Stimulated activated CD8-positive, alpha-beta memory T cell treated with anti-CD3 and anti-CD28 coated beads, Interleukin-7, amount 100 ng/mL, for 4 hours (primary cell): ENCODE results near the gene SH2D4B.

Experiments
- DNase-seq, 2 donors: peaks; one replicate each; pipeline ENCODE4 v3.0.0-alpha.2; 2020; ENCODE audit warnings: low read depth in 2 of 2

The SH2D4B gene

DNA sequence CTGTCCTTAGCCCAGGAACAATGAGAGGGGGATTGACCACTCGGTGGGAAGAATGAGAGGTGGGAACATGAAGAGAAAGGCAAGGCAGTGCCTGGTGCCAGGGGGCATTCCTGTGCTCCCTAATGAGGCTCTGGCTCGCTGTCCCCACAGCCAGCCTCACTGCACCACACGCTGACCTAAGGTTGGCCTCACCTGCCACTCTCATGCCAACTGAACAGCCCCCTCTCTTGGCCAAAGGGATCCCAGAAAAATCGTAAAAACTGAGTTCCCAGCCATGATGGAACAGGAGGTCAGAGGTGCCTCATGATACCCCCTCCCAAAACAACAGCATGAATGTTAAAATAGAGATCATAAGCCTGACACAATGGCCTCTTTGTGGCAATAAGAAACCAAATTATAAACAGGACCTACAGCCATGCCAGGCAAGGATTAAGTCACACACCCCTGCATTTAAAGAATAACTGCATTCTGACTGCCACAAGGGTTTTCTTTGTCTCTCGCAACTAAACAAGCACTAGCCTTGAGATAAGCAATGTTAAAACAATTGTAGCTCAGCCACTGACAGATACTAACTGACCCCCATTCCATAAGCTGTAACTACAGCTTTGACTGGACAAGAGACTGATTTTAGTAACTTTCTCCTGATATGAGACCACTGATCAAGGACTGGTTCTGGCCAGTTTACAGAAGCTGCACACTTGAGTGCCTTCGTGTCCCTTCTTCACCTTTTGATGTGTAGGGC lies 149.2 kb downstream of the SH2D4B start:
- DNase-seq, result no peak

DNA sequence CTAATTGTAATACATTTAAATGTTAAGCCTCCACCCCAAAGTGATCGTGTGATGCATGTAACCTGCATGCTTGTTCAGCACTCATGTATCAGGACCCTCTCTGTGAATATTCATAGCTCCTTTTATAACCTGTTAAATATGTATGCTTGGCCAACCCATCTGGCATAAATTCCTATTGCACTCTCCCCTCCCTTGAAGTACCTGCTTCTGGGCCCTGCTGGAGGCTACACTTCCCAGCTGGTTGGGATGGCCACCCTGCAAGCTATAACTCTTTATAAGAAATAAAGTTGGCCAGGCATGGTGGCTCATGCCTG lies 149.7 kb downstream of the SH2D4B start:
- DNase-seq, result no peak

DNA sequence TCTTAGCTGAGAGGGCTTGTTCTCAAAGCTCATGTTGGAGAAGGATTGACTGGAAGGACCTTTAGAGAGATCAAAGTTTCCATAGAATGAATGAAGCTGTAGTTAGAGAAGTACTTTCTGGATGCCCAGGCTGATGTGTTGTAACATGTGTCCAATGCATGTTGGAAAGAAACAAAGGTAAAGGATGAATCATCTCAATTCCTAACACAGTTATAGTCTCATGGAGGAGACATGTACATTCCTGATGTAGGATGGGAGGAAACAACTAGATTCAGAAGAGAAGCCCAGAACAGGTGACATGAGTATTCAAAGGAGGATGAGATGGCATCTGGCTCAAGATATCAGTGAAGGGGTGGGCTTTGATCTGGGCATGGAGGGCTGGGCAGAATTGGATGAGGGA lies 152.7 kb downstream of the SH2D4B start:
- DNase-seq, result no peak

DNA sequence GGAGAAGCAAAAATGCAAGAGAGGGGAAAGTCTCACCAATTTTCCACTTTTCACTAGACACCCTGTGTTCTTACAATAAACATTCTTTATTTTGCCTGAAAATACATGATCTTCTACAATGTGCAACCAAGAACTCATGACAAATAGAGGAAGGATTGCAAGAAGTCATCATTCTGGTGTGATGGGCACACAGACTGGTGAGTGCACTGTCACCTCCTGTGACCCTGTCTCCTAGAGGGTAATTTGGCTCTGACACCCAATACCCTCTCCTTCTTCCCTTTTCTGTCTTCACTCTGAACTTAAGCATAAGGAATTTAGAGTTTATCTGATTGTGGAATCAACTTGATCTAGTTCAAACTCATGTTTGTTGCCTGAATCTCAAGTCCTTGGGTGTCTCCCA lies 153.7 kb downstream of the SH2D4B start:
- no peak for DNase-seq

DNA sequence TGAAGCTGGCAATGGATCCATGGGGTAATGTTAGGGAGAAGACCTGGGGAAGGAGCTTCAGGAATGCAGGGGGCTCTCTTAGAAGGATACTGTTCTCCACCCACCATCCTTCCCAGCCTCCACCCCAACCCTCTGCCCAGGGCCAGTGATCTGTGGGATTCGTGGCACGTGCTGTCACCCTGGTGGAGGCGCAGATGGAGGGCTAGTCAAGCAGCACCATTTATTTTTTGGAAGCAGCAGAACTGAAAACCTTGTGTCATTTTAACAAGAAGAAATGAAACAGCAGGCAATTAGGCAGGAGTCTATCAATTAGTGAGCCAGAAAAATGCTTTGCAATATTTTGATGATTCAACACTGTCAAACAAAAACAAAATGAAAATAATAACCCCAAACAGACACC lies 155.9 kb downstream of the SH2D4B start:
- DNase-seq, result no peak

DNA sequence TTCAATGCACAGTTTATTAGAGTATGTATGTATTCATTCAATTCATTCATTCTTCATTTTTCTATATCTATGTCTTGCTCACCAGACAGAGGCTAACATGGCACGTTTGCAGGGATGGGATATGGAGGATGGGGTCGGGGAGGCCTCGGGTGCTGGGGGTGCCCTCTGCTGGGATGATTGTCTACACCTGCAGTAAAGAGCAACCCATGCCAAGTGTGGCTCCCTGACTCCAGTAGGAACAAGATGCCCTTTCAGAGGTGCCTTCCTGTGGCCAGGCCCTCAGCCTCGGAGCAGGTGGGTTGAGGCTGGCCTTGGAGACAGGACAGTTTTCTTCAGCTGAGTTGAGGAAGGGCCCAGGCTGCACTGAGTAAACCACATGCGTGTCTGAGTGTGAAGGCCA lies 157.2 kb downstream of the SH2D4B start:
- DNase-seq, result no peak
